GM21381 (cell line): Measurements from ENCODE around the gene SETDB1.
"Not testable (repeated sequence)": the region's sequence is repeated elsewhere in the genome, so short reads cannot be mapped to it uniquely, and the experiment has no call there.

ENCODE experiments used
- ATAC-seq: cut with Tn5 transposase; IDR thresholded peaks from one replicate; pipeline ENCODE4 v1.9.1; 2021; ENCODE audit warnings: mild to moderate bottlenecking, moderate library complexity; ENCODE audit not compliant: unreplicated experiment

The SETDB1 gene

DNA sequence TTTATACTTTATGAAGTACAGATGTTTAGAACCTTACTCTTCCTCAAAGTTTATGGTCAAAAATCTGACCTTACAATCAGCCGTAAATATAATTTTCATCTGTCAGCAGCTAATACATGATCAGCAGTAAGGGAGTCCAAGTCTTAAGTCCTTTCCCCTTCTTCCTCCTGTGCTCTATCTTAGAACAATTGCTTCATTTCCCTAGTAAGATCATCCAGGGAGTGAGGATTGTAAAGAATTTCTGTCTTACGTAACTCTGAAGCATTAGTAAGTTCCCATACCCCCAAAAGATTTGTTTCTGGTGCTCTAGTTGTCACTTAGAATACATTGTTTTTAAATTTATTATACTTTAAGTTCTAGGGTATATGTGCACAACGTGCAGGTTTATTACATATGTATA is 2.1 kb downstream of the SETDB1 start:
- no peak for ATAC-seq

DNA sequence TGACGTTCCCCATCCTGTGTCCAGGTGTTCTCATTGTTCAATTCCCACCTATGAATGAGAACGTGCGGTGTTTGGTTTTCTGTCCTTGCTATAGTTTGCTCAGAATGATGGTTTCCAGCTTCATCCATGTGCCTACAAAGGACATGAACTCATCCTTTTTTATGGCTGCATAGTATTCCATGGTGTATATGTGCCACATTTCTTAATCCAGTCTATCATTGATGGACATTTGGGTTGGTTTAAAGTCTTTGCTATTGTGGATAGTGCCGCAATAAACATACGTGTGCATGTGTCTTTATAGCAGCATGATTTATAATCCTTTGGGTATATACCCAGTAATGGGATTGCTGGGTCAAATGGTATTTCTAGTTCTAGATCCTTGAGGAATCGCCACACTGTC is 2.6 kb downstream of the SETDB1 start:
- not testable (repeated sequence) for ATAC-seq

DNA sequence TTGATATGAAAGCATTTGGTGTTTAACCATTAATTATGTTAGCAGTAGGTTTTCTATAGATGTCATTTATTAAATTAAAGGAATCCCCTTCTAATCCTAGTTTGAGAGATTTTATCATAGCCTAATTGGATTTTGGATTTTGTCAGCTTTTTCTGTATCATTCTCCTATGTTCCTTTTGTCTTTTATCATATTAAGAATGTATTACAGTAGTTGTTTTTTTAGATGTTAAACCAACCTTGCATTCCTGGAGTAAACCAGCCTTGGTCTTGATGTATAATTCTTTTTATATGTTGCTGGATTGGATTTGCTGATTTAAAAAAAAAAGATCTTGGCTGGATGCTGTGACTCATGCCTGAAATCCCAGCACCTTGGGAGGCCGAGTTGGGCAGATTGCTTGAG is 5.6 kb downstream of the SETDB1 start:
- no peak for ATAC-seq

DNA sequence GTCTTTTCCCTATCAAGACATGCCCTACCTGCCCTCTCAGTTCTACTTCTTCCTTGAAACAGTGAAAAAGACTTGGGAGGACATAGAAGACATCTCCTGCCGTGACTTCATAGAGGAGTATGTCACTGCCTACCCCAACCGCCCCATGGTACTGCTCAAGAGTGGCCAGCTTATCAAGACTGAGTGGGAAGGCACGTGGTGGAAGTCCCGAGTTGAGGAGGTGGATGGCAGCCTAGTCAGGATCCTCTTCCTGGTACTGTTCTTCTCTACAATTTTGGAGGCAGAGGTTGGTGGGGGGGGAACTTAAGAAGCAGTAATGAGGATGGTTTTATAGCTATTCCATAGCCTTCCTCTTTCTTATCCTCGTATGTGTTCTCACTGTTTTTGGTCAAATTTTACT is 18.7 kb downstream of the SETDB1 start:
- no peak for ATAC-seq

DNA sequence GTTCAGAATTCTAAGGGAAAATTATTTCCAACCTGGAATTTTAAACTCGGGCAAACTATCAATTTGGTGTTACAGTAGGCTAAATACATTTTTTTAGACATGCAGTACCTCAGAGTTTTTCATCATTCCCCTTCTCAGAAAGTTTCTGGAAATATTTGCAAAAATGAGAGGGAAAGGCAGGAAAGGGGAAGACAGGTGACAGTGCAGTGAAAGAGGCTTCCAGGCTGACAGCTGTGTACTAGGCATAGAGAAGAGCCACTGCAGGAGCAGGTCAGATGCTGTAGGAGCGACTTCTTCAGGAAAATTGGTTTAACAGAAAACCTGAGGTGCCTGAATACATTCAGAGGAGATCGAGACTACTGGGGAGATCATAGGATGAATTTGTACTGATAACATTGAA is 28.5 kb downstream of the SETDB1 start:
- no peak for ATAC-seq

DNA sequence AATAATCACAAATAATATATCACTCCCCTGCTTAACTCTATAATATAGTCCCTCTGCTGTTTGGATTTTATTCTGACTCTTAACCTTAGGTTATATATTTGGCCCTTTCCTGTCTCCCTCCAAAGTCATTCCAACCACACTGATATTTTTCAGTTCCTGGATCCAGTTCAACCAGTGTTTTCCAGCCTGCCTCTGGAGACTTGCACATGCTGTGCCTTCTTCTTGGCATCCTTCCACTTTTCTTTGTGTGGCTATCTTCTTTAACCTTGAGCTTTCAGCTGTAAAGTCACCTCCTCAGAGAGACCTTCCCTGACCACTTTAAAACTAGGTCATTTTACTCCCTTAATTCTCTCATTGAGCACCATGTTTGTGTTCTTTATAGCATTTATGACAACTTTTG is 29.1 kb downstream of the SETDB1 start:
- ATAC-seq, result no peak

DNA sequence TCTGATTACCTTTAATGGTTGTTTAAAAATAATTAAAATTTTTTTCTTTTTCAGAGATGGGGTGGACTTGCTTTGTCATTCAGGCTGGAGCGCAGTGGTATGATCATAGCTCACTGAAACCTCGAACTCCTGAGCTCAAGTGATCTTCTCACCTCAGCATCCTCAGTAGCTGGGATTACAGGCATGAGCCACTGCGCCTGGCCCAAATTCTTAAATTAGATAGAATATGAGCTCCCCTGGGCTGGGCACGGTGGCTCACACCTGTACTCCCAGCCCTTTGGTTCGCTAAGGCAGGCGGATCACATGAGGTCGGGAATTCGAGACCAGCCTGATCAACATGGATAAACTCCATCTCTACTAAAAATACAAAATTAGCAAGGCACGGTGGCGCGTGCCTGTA is 31.5 kb downstream of the SETDB1 start:
- no peak for ATAC-seq

DNA sequence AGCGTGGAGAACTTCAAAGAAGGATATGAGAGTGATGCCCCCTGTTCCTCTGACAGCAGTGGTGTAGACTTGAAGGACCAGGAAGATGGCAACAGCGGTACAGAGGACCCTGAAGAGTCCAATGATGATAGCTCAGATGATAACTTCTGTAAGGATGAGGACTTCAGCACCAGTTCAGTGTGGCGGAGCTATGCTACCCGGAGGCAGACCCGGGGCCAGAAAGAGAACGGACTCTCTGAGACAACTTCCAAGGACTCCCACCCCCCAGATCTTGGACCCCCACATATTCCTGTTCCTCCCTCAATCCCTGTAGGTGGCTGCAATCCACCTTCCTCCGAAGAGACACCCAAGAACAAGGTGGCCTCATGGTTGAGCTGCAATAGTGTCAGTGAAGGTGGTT is 34.5 kb downstream of the SETDB1 start:
- ATAC-seq, result no peak

DNA sequence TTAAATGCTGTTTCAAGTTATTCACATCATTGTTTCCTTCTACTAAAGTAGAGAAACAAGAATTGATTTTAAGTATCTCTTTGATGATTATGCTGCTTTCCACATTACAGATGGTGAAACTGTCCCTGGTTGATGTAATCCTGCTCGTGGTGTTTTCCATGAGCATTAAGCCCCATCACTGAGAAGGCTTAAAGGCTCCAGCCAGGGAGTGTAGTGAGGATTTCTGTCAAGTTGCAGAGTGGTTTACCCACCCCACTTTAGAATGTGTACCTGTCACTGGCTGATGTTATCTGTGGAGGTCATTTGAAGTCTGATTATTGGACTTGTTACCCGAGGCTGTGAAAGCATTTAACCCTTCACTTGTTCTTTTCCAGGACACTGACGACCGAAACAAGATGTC is 35.6 kb downstream of the SETDB1 start:
- no peak for ATAC-seq

DNA sequence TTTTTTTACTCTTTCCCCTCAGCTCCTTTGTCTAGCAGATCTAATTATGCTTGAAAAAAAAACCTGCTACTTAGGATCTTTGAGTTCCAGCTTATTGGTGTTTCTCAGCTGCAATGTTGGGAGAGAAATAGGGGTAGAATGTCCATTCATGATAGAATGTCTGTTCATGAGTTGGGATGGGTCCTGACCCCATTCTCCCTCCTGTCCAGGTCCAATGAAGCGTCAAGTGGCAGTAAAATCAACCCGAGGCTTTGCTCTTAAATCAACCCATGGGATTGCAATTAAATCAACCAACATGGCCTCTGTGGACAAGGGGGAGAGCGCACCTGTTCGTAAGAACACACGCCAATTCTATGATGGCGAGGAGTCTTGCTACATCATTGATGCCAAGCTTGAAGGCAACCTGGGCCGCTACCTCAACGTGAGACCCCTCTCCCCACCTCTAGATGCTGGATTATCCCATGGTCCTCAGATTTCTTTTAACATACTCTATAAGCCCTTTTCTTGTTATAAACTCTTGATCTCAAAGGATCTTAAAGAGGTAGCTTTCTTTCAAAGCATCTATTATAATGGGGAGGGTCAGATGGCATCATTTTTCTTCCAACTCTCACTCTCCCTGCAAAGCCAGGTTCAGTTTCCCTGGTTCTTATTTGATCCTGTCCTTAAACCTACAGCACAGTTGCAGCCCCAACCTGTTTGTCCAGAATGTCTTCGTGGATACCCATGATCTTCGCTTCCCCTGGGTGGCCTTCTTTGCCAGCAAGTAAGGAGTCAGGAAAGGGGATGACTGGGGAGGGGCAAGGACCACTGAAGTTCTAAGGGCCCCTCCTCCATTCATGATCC is 37.4 kb downstream of the SETDB1 start:
- ATAC-seq, result no peak

DNA sequence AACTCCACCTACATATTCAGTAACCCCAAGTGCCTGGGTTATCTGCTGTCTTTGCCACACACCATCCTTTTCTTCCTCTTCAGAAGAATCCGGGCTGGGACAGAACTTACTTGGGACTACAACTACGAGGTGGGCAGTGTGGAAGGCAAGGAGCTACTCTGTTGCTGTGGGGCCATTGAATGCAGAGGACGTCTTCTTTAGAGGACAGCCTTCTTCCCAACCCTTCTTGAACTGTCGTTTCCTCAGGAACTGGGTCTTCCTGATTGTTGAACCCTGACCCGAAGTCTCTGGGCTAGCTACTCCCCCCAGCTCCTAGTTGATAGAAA is 38.0 kb downstream of the SETDB1 start:
- no peak for ATAC-seq

DNA sequence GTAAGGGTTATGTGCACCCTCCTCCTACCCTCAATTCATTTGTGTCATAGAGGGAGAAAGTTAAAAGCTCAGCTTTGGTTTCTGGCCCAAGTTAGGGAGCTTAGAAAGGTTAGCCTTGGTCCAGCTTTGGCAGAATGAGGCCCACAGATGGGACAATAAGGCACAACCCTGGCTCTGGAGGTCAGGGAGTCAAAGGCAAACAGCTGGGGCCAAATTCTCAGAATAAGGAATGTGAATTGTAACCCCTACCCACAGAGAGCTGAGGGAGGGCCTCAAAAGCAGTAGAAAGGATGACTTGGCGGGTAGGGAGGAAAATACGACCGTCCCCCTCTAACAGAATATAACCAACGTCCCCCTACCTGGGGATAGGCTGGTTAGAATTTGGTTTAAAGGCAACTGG is 39.4 kb downstream of the SETDB1 start:
- ATAC-seq, result no peak

DNA sequence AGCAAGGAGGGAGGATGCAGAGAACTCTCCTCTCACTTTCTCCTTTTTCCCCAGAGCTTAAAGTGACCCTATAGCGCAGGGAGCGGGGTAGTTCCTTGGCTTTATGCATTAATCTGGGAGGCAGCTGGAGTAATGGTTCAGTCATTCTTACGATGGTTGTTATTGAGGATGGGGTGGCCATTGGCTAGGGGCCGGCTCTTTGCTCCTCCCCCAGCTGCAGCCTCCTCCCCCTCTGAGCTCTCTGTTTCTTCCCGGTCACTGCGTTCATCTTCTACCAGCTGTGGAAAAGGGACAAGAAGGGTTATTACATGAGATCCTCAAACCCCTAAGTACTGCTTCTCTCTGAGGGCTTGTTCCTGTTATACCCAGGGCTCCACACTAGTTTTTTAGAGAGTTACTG is 39.8 kb downstream of the SETDB1 start:
- no peak for ATAC-seq

DNA sequence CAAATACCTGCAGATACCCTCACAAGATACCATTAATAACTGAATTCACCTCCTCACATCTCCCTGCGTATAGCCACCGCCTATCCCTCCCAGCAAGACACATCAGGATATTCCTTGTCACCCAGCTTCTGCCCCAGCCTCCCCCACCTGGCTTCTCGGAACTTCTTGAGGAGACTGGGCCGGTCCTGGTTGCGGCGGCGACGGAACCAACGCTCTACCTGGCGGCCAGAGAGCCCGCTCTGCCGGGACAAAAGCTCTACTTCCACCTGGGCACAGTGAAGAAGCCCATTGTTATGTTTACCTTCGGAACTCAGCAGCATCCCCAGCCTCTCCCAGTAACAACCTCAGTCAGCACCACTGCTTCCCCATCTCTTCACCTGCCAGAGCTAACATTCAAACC is 41.8 kb downstream of the SETDB1 start:
- ATAC-seq, result no peak

DNA sequence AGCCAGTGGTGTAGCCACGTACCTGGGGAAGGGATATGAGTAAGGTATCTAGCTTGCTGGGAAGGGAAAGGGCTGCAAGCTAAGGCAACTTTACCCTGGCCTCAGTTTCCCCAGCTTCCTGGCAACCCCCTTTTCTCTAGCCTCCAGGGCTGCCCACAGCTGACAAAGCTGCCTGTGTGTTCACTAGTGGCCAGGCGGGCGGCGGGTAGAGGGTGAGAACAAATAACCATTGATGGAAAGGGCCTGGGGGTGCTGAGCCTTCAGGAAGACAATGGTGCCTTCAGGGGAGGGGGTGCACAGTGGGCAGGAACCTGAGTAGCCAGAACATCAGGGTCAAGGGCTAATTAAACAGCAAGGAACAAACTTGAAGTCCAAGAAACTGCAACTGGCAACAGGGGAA is 42.3 kb downstream of the SETDB1 start:
- ATAC-seq, result no peak

DNA sequence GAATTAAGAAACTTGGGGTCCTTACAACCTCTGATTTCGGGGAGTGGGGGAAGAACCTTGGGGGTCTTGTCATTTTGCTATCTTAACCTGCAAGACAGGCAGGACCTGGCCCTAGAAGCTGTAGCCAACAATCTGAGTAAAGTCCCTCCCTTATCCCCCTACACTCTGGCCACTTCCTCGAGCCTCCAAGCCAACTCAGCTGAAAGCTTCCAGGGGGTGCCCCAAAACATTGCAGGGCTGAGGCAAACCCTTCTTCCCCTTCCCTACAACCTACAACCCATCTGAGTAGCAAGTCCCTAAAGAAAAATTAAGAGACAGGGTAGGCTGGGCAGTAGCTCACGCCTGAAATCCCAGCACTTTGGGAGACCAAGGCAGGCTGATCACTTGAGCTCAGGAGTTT is 43.5 kb downstream of the SETDB1 start:
- no peak for ATAC-seq

DNA sequence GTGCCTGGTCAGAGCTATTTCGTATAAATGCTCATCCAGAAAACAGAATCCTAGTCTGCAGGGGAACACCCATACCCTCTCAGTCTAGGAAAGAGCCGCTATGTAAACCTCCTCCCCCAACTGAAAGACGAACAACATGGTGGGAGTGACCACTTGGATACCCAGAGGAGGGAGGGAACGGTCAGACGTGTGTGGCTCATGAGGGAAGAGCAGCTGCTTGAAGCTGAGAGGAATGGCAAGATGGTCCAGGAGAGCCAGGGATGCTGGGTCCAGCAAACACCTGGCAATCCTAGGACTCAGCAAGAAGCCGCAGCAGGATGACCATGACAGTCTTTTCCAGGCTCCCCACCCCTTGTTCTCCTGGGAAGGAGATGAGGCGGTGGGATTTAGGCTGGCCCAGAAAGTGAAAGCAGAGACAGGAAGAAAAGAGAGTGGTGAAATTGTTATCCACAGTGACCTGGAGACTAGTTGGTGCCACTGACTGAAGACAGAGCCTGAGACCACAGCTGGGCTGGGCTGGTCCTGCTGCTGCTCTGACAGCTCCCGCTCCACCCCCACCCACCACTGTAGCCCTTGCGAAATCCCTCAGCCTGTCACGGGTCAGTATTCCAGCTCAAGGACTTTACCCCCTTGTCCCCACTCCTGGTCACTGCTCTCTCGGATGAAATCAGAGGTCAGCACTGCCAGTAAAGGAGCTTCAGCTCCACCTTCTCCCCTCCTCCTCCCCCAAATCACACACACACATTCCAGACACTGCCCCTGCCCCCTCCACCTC is 44.8 kb downstream of the SETDB1 start:
- no peak for ATAC-seq

DNA sequence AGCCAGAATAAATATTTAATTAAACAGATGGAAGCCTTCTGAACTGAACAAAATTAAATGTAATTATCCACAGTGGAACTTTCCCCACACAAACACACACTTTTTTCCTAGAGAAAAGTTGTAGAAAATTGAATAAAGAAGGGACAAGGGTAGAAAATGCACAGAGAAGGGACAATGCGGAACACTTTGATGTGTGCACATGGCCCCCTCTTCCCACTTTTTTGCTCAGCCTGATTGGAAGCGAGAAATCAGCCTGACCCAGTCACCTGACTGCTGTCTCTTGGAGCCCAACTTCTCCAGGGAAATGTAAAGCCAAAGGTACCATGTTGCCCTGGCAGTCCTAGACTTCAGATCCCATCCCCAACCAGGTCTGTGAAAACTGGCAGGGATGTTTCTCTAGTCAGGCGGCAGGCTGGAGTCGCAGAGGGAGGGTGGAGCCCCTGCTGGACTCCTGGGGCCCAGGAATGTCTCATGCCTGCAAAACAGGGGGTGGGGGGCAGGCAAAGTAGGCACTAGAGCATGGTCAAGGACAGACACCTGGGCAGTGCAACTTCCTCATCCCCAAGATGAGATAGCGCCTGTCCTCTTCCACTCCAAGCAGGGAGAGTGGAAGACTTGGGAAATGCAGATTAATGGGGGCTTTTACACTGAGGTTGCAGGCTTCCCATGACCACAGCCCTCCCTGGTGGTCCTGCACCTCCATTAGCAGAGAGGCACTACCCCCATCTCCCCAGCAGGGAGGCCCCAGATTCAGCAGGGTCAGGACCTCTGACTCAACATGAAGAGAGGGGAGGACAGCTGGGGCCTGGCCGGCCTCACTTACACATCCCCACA is 45.6 kb downstream of the SETDB1 start:
- no peak for ATAC-seq

DNA sequence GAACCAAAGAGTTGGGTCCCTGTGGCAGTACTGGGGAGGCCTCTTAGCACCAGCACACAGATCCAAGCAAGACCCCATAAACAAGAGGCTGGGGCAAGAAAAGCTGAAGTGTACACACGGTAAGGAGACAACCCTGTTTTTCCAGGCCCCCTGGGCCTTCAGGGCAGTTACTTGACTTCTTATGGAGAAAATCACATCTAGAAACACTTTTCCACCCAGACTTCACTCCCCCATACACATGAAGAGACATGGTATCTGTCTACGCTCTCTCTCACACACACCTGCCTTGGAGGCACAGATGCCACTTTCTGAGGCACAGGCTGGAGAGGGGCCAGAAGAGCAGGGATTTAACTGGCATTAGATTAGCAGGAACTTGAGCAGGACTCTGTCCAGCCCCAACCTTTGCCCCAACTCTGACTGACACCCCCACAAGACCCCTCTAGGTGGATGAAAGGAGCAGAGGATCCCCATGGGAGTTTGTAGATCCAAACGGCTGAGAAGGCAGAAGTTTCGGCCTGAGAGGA is 46.3 kb downstream of the SETDB1 start:
- no peak for ATAC-seq

DNA sequence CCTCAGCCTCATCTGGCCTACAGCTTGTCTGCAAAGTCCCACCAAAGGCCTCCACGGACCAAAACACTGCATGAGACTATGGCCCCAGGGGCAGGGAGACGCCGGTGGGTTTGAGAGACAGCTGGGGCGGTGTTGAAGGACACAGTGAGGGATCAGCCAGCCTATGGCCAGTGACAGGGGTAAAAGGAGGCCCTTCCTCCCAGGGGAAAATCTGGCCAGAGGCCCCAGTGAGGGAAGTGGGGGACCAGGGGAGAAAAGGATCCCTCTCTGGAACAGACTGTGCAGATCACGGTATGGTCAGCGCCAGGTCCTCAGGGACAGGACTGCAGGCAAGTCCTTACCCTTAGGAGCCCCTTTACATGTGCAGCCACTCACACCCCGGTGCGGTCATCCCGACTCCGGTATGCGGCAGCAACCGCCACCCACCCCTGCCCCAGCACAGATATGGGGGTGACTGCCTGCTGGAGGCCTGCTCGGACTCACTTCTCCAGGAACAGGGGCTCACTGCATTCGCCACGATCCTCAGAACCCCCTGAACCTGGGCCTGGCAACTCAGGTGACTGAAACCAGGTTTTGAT is 47.2 kb downstream of the SETDB1 start:
- ATAC-seq, result no peak
